ENCODE results near the gene YIF1B. TPM values are rescaled to one million over a fixed set of nuclear protein-coding genes. Genes with fewer than 3 reads are reported as not detected.

YIF1B gene
- total and polyA plus RNA-seq, 2 donors from 2014 or later = 30.3 to 62.7 TPM

- no peak for FAIRE-seq
- Histone ChIP-seq H3K9me3 (ENCODE audit: control insufficient read depth in 2 of 3, insufficient read depth in 1 of 3, low read length in 3 of 3) (no peaks in the 10 kb centered on the region), H3K4me1 (ENCODE audit: control insufficient read depth in 2 of 3, insufficient read depth in 2 of 3, low read depth in 1 of 3, low read length in 3 of 3) (no peaks in the 10 kb centered on the region), H3K36me3 (ENCODE audit: control insufficient read depth in 2 of 3, insufficient read depth in 3 of 3, low read length in 3 of 3) (peaks cover 0 to 27% (median 14%) of the 10 kb centered on the region in 3 donors), H3K9ac (ENCODE audit: low read length in 3 of 3) (no peak overlapping the region), H3K4me3 (ENCODE audit: low read length in 3 of 3) (no peak overlapping the region), H3K27me3 (ENCODE audit: control insufficient read depth, insufficient read depth, low read length) (no peaks in the 10 kb centered on the region), H3K27ac (ENCODE audit: low read depth in 2 of 2, low read length in 2 of 2) (no peak overlapping the region)
- intact Hi-C loops (cut with DNase I) = no loop called here
- no peak for TF ChIP-seq CTCF (IDR thresholded peaks at IDR 0.05; ENCODE audit: borderline replicate concordance, extremely low read depth, insufficient read depth)
- DNase-seq = no peak
Measured at GRCh38 chr19:38294090-38294489, 21.7 kb downstream of the YIF1B start.

- Histone ChIP-seq H3K27me3 (ENCODE audit: control insufficient read depth, insufficient read depth, low read length) (no peaks in the 10 kb centered on the region), H3K4me1 (ENCODE audit: control insufficient read depth in 2 of 3, insufficient read depth in 2 of 3, low read depth in 1 of 3, low read length in 3 of 3) (no peaks in the 10 kb centered on the region), H3K27ac (ENCODE audit: low read depth in 2 of 2, low read length in 2 of 2) (no peak overlapping the region), H3K9ac (ENCODE audit: low read length in 3 of 3) (no peak overlapping the region), H3K4me3 (ENCODE audit: low read length in 3 of 3) (no peak overlapping the region), H3K9me3 (ENCODE audit: control insufficient read depth in 2 of 3, insufficient read depth in 1 of 3, low read length in 3 of 3) (no peaks in the 10 kb centered on the region), H3K36me3 (ENCODE audit: control insufficient read depth in 2 of 3, insufficient read depth in 3 of 3, low read length in 3 of 3) (peaks cover 0 to 33% (median 17%) of the 10 kb centered on the region in 3 donors)
- DNase-seq (no peak), FAIRE-seq (no peak)
- intact Hi-C loops (cut with DNase I) = no loop called here
- TF ChIP-seq CTCF (IDR thresholded peaks at IDR 0.05; ENCODE audit: borderline replicate concordance, extremely low read depth, insufficient read depth) = no peak
Measured at GRCh38 chr19:38293281-38293680, 22.5 kb downstream of the YIF1B start.

- no peaks in the 10 kb centered on the region for H3K9me3 ChIP-seq (ENCODE audit: control insufficient read depth in 2 of 3, insufficient read depth in 1 of 3, low read length in 3 of 3)
- DNase-seq (no peak), FAIRE-seq (no peak)
- H3K27ac ChIP-seq (ENCODE audit: low read depth in 2 of 2, low read length in 2 of 2) = no peak overlapping the region
- H3K9ac ChIP-seq (ENCODE audit: low read length in 3 of 3) = no peak overlapping the region
- no peak overlapping the region for H3K4me3 ChIP-seq (ENCODE audit: low read length in 3 of 3)
- H3K4me1 ChIP-seq (ENCODE audit: control insufficient read depth in 2 of 3, insufficient read depth in 2 of 3, low read depth in 1 of 3, low read length in 3 of 3) = no peaks in the 10 kb centered on the region
- no peak for TF ChIP-seq CTCF (IDR thresholded peaks at IDR 0.05; ENCODE audit: borderline replicate concordance, extremely low read depth, insufficient read depth)
- H3K27me3 ChIP-seq (ENCODE audit: control insufficient read depth, insufficient read depth, low read length) = no peaks in the 10 kb centered on the region
- H3K36me3 ChIP-seq (ENCODE audit: control insufficient read depth in 2 of 3, insufficient read depth in 3 of 3, low read length in 3 of 3) = peaks cover 0 to 40% (median 17%) of the 10 kb centered on the region in 3 donors
- intact Hi-C loops (cut with DNase I) = no loop called here
Measured at GRCh38 chr19:38291855-38292254, 23.9 kb downstream of the YIF1B start.

- no peaks in the 10 kb centered on the region for H3K27me3 ChIP-seq (ENCODE audit: control insufficient read depth, insufficient read depth, low read length)
- H3K4me3 ChIP-seq (ENCODE audit: low read length in 3 of 3) = no peak overlapping the region
- no peak for TF ChIP-seq CTCF (IDR thresholded peaks at IDR 0.05; ENCODE audit: borderline replicate concordance, extremely low read depth, insufficient read depth)
- no peaks in the 10 kb centered on the region for H3K9me3 ChIP-seq (ENCODE audit: control insufficient read depth in 2 of 3, insufficient read depth in 1 of 3, low read length in 3 of 3)
- DNase-seq = peak in 1 of 5 donors; percentile 94
- FAIRE-seq = no peak
- H3K27ac ChIP-seq (ENCODE audit: low read depth in 2 of 2, low read length in 2 of 2) = peak overlapping the region in 1 of 2 donors; percentile 11
- intact Hi-C loops (cut with DNase I) = no loop called here
- H3K36me3 ChIP-seq (ENCODE audit: control insufficient read depth in 2 of 3, insufficient read depth in 3 of 3, low read length in 3 of 3) = peaks cover 0 to 49% (median 17%) of the 10 kb centered on the region in 3 donors
- no peaks in the 10 kb centered on the region for H3K4me1 ChIP-seq (ENCODE audit: control insufficient read depth in 2 of 3, insufficient read depth in 2 of 3, low read depth in 1 of 3, low read length in 3 of 3)
- no peak overlapping the region for H3K9ac ChIP-seq (ENCODE audit: low read length in 3 of 3)
Measured at GRCh38 chr19:38290631-38291147, 25.1 kb downstream of the YIF1B start.

Measured in kidney (tissue), 14 donors.